Breast epithelium (tissue), 3 donors: ENCODE data around the gene HNRNPA1.

Source experiments
- CTCF ChIP-seq, 3 donors: fragments of 450-650 bp; IDR thresholded peaks; one replicate each; pipeline ENCODE4 v1.5.1; 2016 to 2017; ENCODE audit warnings: antibody characterized with exemption in 3 of 3, mild to moderate bottlenecking in 3 of 3, moderate library complexity in 3 of 3
- POLR2AphosphoS5 ChIP-seq, 3 donors: sonication (generic); formaldehyde crosslinking; IDR thresholded peaks; one replicate each; pipeline ENCODE4 v1.6.1; 2017; ENCODE audit warnings: antibody characterized with exemption in 3 of 3

- TF ChIP-seq CTCF (IDR thresholded peaks at IDR 0.05) (no peak), POLR2AphosphoS5 (IDR thresholded peaks at IDR 0.05) (no peak)
These were observed 4.9 kb downstream of the HNRNPA1 start for GRCh38 chr12:54285150-54286041.
